Calu3 (cell line): Measurements from ENCODE around the gene CXCL3. TPM values are rescaled to one million over a fixed set of nuclear protein-coding genes. Genes with fewer than 3 reads are reported as not detected.

Source experiments
- BruUV-seq: library from RNA; stranded (reverse); fragments of 400-500 nt; replicated peaks from 2 replicates; lab custom pipeline; 2021; lab: Mats Ljungman, UMichigan
- CTCF ChIA-PET: fragments of 300-600 bp; sonication (Branson Sonifier 250); formaldehyde crosslinking; loops from one replicate; lab custom pipeline; 2022; ENCODE audit warnings: antibody characterized with exemption; lab: Charles Lee
- DNase-seq: peaks from one replicate; pipeline ENCODE4 v3.0.0; 2022
- H3K27ac Mint-ChIP-seq: one replicate; pipeline ENCODE4 v1.8.0; 2022; ENCODE audit warnings: mixed read lengths; ENCODE audit not compliant: unreplicated experiment
- H3K27me3 Mint-ChIP-seq: one replicate; pipeline ENCODE4 v1.8.0; 2022; ENCODE audit warnings: mixed read lengths; ENCODE audit not compliant: unreplicated experiment
- H3K36me3 Mint-ChIP-seq: one replicate; pipeline ENCODE4 v1.8.0; 2022; ENCODE audit warnings: mild to moderate bottlenecking, moderate library complexity, mixed read lengths; ENCODE audit not compliant: insufficient read depth, unreplicated experiment
- H3K4me1 Mint-ChIP-seq: one replicate; pipeline ENCODE4 v1.8.0; 2022; ENCODE audit warnings: mild to moderate bottlenecking, low read depth, mixed read lengths; ENCODE audit not compliant: unreplicated experiment
- H3K4me3 Mint-ChIP-seq: one replicate; pipeline ENCODE4 v1.8.0; 2022; ENCODE audit warnings: mild to moderate bottlenecking, low read depth, moderate library complexity, mixed read lengths; ENCODE audit not compliant: unreplicated experiment
- H3K9me3 Mint-ChIP-seq: one replicate; pipeline ENCODE4 v1.8.0; 2022; ENCODE audit warnings: low read depth, mixed read lengths; ENCODE audit not compliant: unreplicated experiment
- intact Hi-C: fragments of 100-400 bp; cut with micrococcal nuclease; formaldehyde crosslinking; loops from one replicate; pipeline ENCODE4 v1.10.0; 2022; ENCODE audit not compliant: unreplicated experiment
- total RNA-seq: library from RNA; stranded (reverse); gene quantifications from 2 replicates; pipeline ENCODE4 v1.2.3, GENCODE V29; 2022
- TF ChIP-seq, protein P1 (sequence below): fragments of 200-600 bp; IDR thresholded peaks from one replicate; pipeline ENCODE4 v1.8.0; 2022; ENCODE audit warnings: antibody characterized with exemption; ENCODE audit not compliant: unreplicated experiment

Gene CXCL3
- total RNA-seq, 1 experiment from 2014 or later = 153 TPM

DNA sequence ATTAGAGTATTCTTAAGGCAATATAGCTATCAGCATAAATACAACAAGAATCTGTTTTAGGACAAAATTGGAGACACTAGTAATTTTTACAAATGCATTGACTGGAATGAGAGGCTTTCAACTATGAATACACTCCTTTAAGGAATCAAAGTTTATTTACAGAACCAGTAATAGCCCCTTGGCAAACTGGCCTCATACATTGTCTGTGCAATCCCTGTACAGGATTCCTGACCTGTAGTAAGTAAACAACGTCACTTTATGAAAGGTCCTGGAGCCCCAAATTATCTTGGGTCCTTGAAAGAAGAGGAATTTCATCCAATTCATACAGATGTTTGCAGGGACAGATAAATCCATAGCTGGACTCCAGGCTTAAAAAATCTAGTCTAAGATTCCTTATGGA lies 25.4 kb upstream of the CXCL3 start:
- H3K4me1 Mint-ChIP-seq = peaks cover 17% of the 10 kb centered on the region
- BruUV-seq = no TSS peak
- H3K9me3 Mint-ChIP-seq = no peaks in the 10 kb centered on the region
- no peak overlapping the region for H3K27ac Mint-ChIP-seq
- CTCF ChIA-PET = no interaction called here
- H3K36me3 Mint-ChIP-seq = no peaks in the 10 kb centered on the region
- intact Hi-C loops = no loop called here
- TF ChIP-seq, protein P1, sequence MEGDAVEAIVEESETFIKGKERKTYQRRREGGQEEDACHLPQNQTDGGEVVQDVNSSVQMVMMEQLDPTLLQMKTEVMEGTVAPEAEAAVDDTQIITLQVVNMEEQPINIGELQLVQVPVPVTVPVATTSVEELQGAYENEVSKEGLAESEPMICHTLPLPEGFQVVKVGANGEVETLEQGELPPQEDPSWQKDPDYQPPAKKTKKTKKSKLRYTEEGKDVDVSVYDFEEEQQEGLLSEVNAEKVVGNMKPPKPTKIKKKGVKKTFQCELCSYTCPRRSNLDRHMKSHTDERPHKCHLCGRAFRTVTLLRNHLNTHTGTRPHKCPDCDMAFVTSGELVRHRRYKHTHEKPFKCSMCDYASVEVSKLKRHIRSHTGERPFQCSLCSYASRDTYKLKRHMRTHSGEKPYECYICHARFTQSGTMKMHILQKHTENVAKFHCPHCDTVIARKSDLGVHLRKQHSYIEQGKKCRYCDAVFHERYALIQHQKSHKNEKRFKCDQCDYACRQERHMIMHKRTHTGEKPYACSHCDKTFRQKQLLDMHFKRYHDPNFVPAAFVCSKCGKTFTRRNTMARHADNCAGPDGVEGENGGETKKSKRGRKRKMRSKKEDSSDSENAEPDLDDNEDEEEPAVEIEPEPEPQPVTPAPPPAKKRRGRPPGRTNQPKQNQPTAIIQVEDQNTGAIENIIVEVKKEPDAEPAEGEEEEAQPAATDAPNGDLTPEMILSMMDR = no peak
- H3K27me3 Mint-ChIP-seq = no peaks in the 10 kb centered on the region
- no peak for DNase-seq
- no peak overlapping the region for H3K4me3 Mint-ChIP-seq

DNA sequence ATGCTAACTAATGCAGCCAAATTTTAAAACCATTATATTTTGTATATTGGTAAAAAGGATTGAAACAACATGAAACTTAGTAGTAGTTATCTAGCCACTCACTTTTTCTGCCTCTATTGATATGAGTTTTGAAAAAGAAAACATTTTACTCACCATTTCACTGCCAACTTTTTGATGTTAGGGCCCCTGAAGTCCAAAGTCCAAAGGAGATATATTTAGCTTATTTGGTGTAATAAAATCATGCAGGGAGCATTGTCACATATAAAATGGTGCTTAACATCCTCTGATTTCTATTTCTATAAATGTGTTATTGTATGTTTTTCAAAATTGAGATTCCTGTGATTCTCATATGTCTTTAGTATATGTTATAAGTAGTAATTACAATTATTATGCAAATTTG lies 24.5 kb upstream of the CXCL3 start:
- BruUV-seq = no TSS peak

DNA sequence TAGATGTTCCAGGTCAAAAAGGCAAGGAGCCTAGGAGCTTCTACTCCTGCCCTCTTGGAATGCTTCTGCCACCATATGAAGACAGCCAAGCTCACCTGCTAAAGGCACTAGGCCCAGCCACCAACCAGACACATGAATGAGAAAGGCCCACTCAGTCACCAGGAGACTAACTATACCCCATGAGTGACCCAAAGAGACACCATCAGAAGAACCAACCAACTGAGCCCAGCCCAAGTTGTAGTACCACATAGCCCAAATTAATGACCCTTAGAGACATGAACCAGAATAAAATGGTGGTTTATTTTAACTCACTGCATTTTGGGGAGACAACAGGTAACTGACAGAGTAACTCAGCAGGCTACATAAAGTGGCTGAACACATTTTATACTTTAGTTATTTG lies 22.9 kb upstream of the CXCL3 start:
- H3K4me3 Mint-ChIP-seq = no peak overlapping the region
- CTCF ChIA-PET = no interaction called here
- peaks cover 17% of the 10 kb centered on the region for H3K4me1 Mint-ChIP-seq
- H3K27me3 Mint-ChIP-seq = no peaks in the 10 kb centered on the region
- BruUV-seq = no TSS peak
- TF ChIP-seq, protein P1 = no peak
- H3K27ac Mint-ChIP-seq = no peak overlapping the region
- peaks cover 6% of the 10 kb centered on the region for H3K36me3 Mint-ChIP-seq
- DNase-seq = no peak
- no peaks in the 10 kb centered on the region for H3K9me3 Mint-ChIP-seq
- intact Hi-C loops = no loop called here

More for the DNA sequence above, 24.5 kb upstream of the CXCL3 start:
- DNase-seq = no peak
- intact Hi-C loops = no loop called here
- TF ChIP-seq, protein P1 = no peak
- CTCF ChIA-PET = no interaction called here
- H3K27me3 Mint-ChIP-seq = no peaks in the 10 kb centered on the region
- no peaks in the 10 kb centered on the region for H3K36me3 Mint-ChIP-seq
- H3K9me3 Mint-ChIP-seq = no peaks in the 10 kb centered on the region
- H3K27ac Mint-ChIP-seq = no peak overlapping the region
- H3K4me1 Mint-ChIP-seq = peaks cover 17% of the 10 kb centered on the region
- no peak overlapping the region for H3K4me3 Mint-ChIP-seq

DNA sequence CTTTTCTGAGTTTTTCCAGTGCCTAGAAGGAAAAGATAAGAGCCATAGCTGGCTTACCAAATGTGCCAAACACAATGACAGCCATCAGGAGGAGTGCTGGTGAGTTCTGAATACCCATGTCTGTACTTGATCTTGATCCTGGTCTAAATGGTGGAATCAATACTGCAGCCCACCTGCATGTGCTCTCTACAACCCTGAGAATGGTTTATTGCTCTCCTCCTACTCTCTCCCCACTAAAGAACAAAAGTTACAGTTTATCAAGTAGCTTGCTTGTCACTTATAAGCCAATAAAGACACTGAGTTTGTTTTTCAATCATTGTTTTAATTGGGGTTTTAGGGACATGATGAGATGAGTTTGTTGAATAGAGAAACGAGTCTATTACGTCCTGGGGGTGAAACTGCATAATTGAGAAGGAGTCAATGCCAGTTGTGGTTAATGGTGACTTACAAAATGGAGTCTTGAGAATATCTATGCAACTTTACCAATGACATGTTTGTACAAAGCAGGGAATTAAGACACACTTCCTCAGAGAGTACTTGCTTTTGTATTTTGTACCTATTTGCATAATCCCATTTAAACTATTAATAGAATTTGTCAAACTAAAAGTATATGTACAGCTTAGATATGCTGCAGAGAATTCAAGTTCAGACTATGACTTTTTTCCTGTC lies 20.8 kb upstream of the CXCL3 start:
- Mint-ChIP-seq H3K4me3 (no peak overlapping the region), H3K27ac (no peak overlapping the region), H3K9me3 (no peaks in the 10 kb centered on the region), H3K36me3 (peaks cover 6% of the 10 kb centered on the region), H3K27me3 (no peaks in the 10 kb centered on the region), H3K4me1 (peaks cover 19% of the 10 kb centered on the region)
- TF ChIP-seq, protein P1 = no peak
- CTCF ChIA-PET = no interaction called here
- intact Hi-C loops = no loop called here
- DNase-seq = no peak
- BruUV-seq = no TSS peak
